GM12801 (cell line): ENCODE data around the gene REG4.

Source experiments
- CTCF ChIP-seq: IDR thresholded peaks from one replicate; pipeline ENCODE4 v1.5.1; 2011; ENCODE audit warnings: control low read depth; ENCODE audit not compliant: insufficient read length; ENCODE audit errors: extremely low read depth

Gene REG4

GRCh38 chr1:119815361-119815760 is 4.1 kb upstream of the REG4 start:
- no peak for TF ChIP-seq CTCF

GRCh38 chr1:119814288-119814687 is 3.0 kb upstream of the REG4 start:
- TF ChIP-seq CTCF, result no peak

- no peak for TF ChIP-seq CTCF
Measured at GRCh38 chr1:119811985-119812557, 811 bp upstream of the REG4 start.

- peak; percentile 2 for TF ChIP-seq CTCF
Measured at GRCh38 chr1:119808972-119809550, 2.2 kb downstream of the REG4 start.

- TF ChIP-seq CTCF, result no peak
Measured at GRCh38 chr1:119808491-119808890, 2.8 kb downstream of the REG4 start.

GRCh38 chr1:119806489-119806888 is 4.8 kb downstream of the REG4 start:
- TF ChIP-seq CTCF, result no peak

GRCh38 chr1:119805746-119806145 is 5.5 kb downstream of the REG4 start:
- TF ChIP-seq CTCF, result no peak
